ENCODE results near the gene IFT20. TPM values are rescaled to one million over a fixed set of nuclear protein-coding genes. Genes with fewer than 3 reads are reported as not detected.
"Not testable (repeated sequence)": the region's sequence is repeated elsewhere in the genome, so short reads cannot be mapped to it uniquely, and the experiment has no call there.

IFT20 gene
- total RNA-seq, 2 donors from 2014 or later = 45.2 to 55.0 TPM

DNA sequence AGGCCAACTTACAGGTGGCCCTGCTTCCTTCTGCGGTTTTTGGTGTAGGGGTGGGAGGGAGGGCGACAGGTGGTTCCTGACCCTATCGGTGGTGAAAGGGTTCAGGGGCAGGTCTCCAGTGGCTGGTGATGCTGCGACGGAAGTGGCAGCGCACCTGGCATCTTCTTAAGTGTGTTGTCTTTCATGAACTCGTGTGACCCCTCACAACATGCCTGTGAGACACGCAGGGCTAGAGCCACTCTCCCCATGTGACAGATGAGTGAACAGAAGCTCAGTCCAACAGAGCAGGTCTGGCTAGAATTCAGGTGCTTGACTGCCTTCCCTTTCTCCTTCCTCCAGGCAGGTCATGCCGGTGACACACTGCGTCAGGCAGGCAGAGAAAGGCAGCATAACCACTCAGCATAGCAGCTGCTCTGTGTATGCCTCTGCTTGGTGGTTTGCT is 8.2 kb upstream of the IFT20 start:
- TF ChIP-seq, protein P1, sequence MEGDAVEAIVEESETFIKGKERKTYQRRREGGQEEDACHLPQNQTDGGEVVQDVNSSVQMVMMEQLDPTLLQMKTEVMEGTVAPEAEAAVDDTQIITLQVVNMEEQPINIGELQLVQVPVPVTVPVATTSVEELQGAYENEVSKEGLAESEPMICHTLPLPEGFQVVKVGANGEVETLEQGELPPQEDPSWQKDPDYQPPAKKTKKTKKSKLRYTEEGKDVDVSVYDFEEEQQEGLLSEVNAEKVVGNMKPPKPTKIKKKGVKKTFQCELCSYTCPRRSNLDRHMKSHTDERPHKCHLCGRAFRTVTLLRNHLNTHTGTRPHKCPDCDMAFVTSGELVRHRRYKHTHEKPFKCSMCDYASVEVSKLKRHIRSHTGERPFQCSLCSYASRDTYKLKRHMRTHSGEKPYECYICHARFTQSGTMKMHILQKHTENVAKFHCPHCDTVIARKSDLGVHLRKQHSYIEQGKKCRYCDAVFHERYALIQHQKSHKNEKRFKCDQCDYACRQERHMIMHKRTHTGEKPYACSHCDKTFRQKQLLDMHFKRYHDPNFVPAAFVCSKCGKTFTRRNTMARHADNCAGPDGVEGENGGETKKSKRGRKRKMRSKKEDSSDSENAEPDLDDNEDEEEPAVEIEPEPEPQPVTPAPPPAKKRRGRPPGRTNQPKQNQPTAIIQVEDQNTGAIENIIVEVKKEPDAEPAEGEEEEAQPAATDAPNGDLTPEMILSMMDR (IDR thresholded peaks at IDR 0.05) = no peak
- TF ChIP-seq POLR2AphosphoS5 (IDR thresholded peaks at IDR 0.05) (no peak), POLR2A (IDR thresholded peaks at IDR 0.05) (no peak)
- Histone ChIP-seq H3K27ac (no peak overlapping the region), H3K4me3 (no peak overlapping the region), H3K9me3 (no peaks in the 10 kb centered on the region), H3K4me1 (replicated peaks) (no peaks in the 10 kb centered on the region), H3K36me3 (peaks cover 12 to 30% of the 10 kb centered on the region in 2 donors), H3K27me3 (replicated peaks; ENCODE audit: insufficient read depth) (no peaks in the 10 kb centered on the region)
- WGBS = 82% methylated on average over 10 of the region's 10 CpGs
- no peak for DNase-seq (ENCODE audit: low spot score)
- intact Hi-C loops (cut with DNase I) = no loop called here

DNA sequence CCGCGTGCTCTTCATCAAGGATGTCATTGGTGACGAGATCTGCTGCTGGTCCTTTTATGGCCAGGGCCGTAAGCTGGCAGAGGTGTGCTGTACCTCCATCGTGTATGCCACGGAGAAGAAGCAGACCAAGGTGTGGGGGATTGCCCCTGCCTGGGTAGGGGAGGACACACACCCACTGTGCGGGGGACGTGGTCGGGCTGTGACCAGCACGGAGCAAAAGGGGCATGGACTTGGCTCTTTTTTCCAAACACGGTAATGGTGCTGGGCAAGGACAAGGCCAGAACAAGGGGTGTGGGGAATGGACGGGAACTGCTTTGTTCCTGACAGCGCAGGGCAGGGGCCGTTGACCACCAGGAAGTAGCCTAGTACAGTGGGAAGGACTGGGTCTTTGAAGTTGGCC is 7.0 kb upstream of the IFT20 start:
- Histone ChIP-seq H3K4me3 (no peak overlapping the region), H3K27ac (no peak overlapping the region), H3K27me3 (replicated peaks; ENCODE audit: insufficient read depth) (no peaks in the 10 kb centered on the region), H3K36me3 (peaks cover 8 to 20% of the 10 kb centered on the region in 2 donors), H3K9me3 (no peaks in the 10 kb centered on the region), H3K4me1 (replicated peaks) (no peaks in the 10 kb centered on the region)
- 92% methylated on average over 14 of the region's 14 CpGs for WGBS
- DNase-seq (ENCODE audit: low spot score) = no peak
- TF ChIP-seq, protein P1 (IDR thresholded peaks at IDR 0.05) = no peak
- TF ChIP-seq POLR2A (IDR thresholded peaks at IDR 0.05) (no peak), POLR2AphosphoS5 (IDR thresholded peaks at IDR 0.05) (no peak)
- intact Hi-C loops (cut with DNase I) = no loop called here

GRCh38 chr17:28341516-28341915 is 6.2 kb upstream of the IFT20 start:
- intact Hi-C loops (cut with DNase I) = no loop called here
- no peak overlapping the region for H3K27ac ChIP-seq
- H3K27me3 ChIP-seq (replicated peaks; ENCODE audit: insufficient read depth) = no peaks in the 10 kb centered on the region
- TF ChIP-seq POLR2A (IDR thresholded peaks at IDR 0.05) (no peak), POLR2AphosphoS5 (IDR thresholded peaks at IDR 0.05) (no peak)
- TF ChIP-seq, protein P1 (IDR thresholded peaks at IDR 0.05) = no peak
- H3K36me3 ChIP-seq = peaks cover 6 to 19% of the 10 kb centered on the region in 2 donors
- 92% methylated on average over 11 of the region's 11 CpGs for WGBS
- DNase-seq (ENCODE audit: low spot score) = no peak
- no peak overlapping the region for H3K4me3 ChIP-seq
- no peaks in the 10 kb centered on the region for H3K4me1 ChIP-seq (replicated peaks)
- no peaks in the 10 kb centered on the region for H3K9me3 ChIP-seq

DNA sequence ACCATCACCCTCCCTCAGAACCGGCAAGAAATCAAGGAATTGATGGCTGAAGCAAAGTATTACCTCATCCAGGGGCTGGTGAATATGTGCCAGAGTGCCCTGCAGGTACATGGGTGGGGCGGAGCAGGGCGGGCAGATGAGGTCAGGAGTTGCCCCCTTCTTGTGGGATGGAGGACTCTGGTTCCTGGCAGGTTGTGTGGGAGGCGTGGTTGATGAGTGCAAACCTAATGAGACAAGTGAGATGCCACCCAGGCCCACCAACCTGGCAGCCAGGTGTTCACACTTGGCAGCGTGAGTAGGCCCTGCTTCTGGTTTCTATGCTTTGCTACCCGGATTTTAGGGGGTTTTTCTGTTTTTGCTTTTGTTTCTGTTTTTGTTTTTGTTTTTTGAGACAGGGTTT is 5.1 kb upstream of the IFT20 start:
- no peak overlapping the region for H3K4me3 ChIP-seq

DNA sequence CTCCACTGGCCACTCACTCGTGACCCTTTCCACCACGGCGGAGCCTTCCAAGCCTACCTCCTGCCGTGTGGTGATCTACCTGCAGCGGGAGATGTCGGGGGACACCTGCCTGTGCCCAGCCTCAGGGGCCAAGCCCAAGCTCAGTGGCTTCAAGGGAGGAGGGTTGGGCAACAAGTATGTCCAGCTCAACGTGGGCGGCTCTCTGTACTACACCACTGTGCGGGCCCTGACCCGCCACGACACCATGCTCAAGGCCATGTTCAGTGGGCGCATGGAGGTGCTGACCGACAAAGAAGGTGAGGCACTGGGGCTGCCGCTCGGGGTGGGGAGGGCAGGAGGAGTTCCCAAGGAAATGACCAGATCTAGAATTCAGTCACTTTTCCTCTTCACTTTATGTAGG is 4.2 kb upstream of the IFT20 start:
- no peak overlapping the region for H3K27ac ChIP-seq
- no peaks in the 10 kb centered on the region for H3K9me3 ChIP-seq
- intact Hi-C loops (cut with DNase I) = loop anchor here (5.0 kb wide), 1 partner anchor 613 kb away; the partner anchor contains the start of gene PHF12
- DNase-seq (ENCODE audit: low spot score) = no peak
- peaks cover 6 to 19% of the 10 kb centered on the region in 2 donors for H3K36me3 ChIP-seq
- H3K4me3 ChIP-seq = no peak overlapping the region
- H3K4me1 ChIP-seq (replicated peaks) = peaks cover 5% of the 10 kb centered on the region
- TF ChIP-seq POLR2AphosphoS5 (IDR thresholded peaks at IDR 0.05) (no peak), POLR2A (IDR thresholded peaks at IDR 0.05) (no peak)
- TF ChIP-seq, protein P1 (IDR thresholded peaks at IDR 0.05) = no peak
- 90% methylated on average over 15 of the region's 15 CpGs for WGBS
- H3K27me3 ChIP-seq (replicated peaks; ENCODE audit: insufficient read depth) = no peaks in the 10 kb centered on the region

More for the DNA sequence above, 5.1 kb upstream of the IFT20 start:
- H3K27ac ChIP-seq = no peak overlapping the region
- WGBS = 85% methylated on average over 6 of the region's 6 CpGs
- TF ChIP-seq, protein P1 (IDR thresholded peaks at IDR 0.05) = no peak
- TF ChIP-seq POLR2AphosphoS5 (IDR thresholded peaks at IDR 0.05) (no peak), POLR2A (IDR thresholded peaks at IDR 0.05) (no peak)
- peaks cover 6 to 19% of the 10 kb centered on the region in 2 donors for H3K36me3 ChIP-seq
- intact Hi-C loops (cut with DNase I) = no loop called here
- no peaks in the 10 kb centered on the region for H3K4me1 ChIP-seq (replicated peaks)
- no peaks in the 10 kb centered on the region for H3K27me3 ChIP-seq (replicated peaks; ENCODE audit: insufficient read depth)
- DNase-seq (ENCODE audit: low spot score) = no peak
- H3K9me3 ChIP-seq = no peaks in the 10 kb centered on the region

GRCh38 chr17:28338769-28339212 is 3.5 kb upstream of the IFT20 start:
- not testable (repeated sequence) for H3K9me3 ChIP-seq; H3K27ac ChIP-seq; H3K27me3 ChIP-seq (replicated peaks; ENCODE audit: insufficient read depth); DNase-seq (ENCODE audit: low spot score); H3K4me3 ChIP-seq
- 85% methylated on average over 8 of the region's 8 CpGs for WGBS
- peaks cover 11% of the 10 kb centered on the region for H3K4me1 ChIP-seq (replicated peaks)
- intact Hi-C loops (cut with DNase I) = loop anchor here (5.0 kb wide), 1 partner anchor 614 kb away; the partner anchor contains the start of gene PHF12
- peaks cover 6 to 19% of the 10 kb centered on the region in 2 donors for H3K36me3 ChIP-seq

All from prostate gland (tissue), 2 donors.